Keratinocyte (primary cell): Measurements from ENCODE around the gene TSHZ2. TPM values are rescaled to one million over a fixed set of nuclear protein-coding genes. Genes with fewer than 3 reads are reported as not detected.
"Not testable (repeated sequence)": the region's sequence is repeated elsewhere in the genome, so short reads cannot be mapped to it uniquely, and the experiment has no call there.

Source experiments
- DNase-seq: peaks from one replicate; pipeline ENCODE4 v3.0.0-alpha.2; 2011; ENCODE audit warnings: low read depth, missing footprints, low spot score
- FAIRE-seq: peaks from 2 replicates; lab custom pipeline; 2011; peaks lifted over from hg19 to GRCh38; lab: Jason Lieb, UNC
- H2AFZ ChIP-seq: 2 replicates; pipeline ENCODE4 v1.6.0; 2012; ENCODE audit warnings: low read length, control low read depth, inconsistent platforms; ENCODE audit not compliant: control insufficient read depth
- H3K27ac ChIP-seq: 2 replicates; pipeline ENCODE4 v1.5.1; 2011; ENCODE audit warnings: low read length; ENCODE audit not compliant: control insufficient read depth, insufficient read depth
- H3K27me3 ChIP-seq: 3 replicates; pipeline ENCODE4 v1.6.0; 2011; ENCODE audit warnings: low read length; ENCODE audit not compliant: control insufficient read depth, insufficient read depth; ENCODE audit errors: extremely low read depth
- H3K36me3 ChIP-seq, 2 experiments: 2 replicates in 1 of 2; 3 replicates in 1 of 2; pipeline ENCODE4 v1.5.1; 2011; ENCODE audit warnings: low read length in 2 of 2, mild to moderate bottlenecking in 1 of 2; ENCODE audit not compliant: control insufficient read depth in 2 of 2, insufficient read depth in 2 of 2; ENCODE audit errors: extremely low read depth in 1 of 2
- H3K4me1 ChIP-seq: 3 replicates; pipeline ENCODE4 v1.5.1; 2011; ENCODE audit warnings: low read length; ENCODE audit not compliant: control insufficient read depth, insufficient read depth; ENCODE audit errors: extremely low read depth
- H3K4me2 ChIP-seq: 3 replicates; pipeline ENCODE4 v1.6.0; 2011; ENCODE audit warnings: low read depth, low read length; ENCODE audit not compliant: control insufficient read depth, insufficient read depth; ENCODE audit errors: extremely low read depth
- H3K4me3 ChIP-seq, 3 experiments: fragments of 200-600 bp in 1 of 3; sonication (generic) in 1 of 3; 2 replicates in 2 of 3; 3 replicates in 1 of 3; pipeline ENCODE4 v1.5.1; 2011 to 2016; ENCODE audit warnings: low read length in 3 of 3, mild to moderate bottlenecking in 3 of 3, control low read depth in 2 of 3, inconsistent platforms in 1 of 3, low read depth in 1 of 3, mixed read lengths in 1 of 3, mixed run types in 1 of 3, moderate library complexity in 1 of 3; ENCODE audit not compliant: control insufficient read depth in 2 of 3, insufficient read depth in 2 of 3; ENCODE audit errors: extremely low read depth in 1 of 3
- H3K79me2 ChIP-seq: 2 replicates; pipeline ENCODE4 v1.6.0; 2012; ENCODE audit warnings: low read length; ENCODE audit not compliant: control insufficient read depth, insufficient read depth
- H3K9ac ChIP-seq: 3 replicates; pipeline ENCODE4 v1.6.0; 2011; ENCODE audit warnings: low read length; ENCODE audit not compliant: control insufficient read depth, insufficient read depth; ENCODE audit errors: extremely low read depth
- H3K9me1 ChIP-seq: 3 replicates; pipeline ENCODE4 v1.6.0; 2011; ENCODE audit warnings: low read length; ENCODE audit not compliant: control insufficient read depth, insufficient read depth; ENCODE audit errors: extremely low read depth
- H3K9me3 ChIP-seq: 2 replicates; pipeline ENCODE4 v1.5.1; 2012; ENCODE audit warnings: low read depth, low read length; ENCODE audit not compliant: control insufficient read depth
- H4K20me1 ChIP-seq: 3 replicates; pipeline ENCODE4 v1.6.0; 2011; ENCODE audit warnings: low read length; ENCODE audit not compliant: control insufficient read depth, insufficient read depth; ENCODE audit errors: extremely low read depth
- CTCF ChIP-seq, 3 experiments: IDR thresholded peaks in 1 of 3; conservative IDR thresholded peaks in 1 of 3; optimal IDR thresholded peaks in 1 of 3; 2 replicates in 2 of 3; 3 replicates in 1 of 3; pipeline versions ENCODE3 to v1.5.1; 2011; ENCODE audit warnings: low read length in 3 of 3, mild to moderate bottlenecking in 3 of 3, moderate library complexity in 2 of 3, control low read depth in 1 of 3, inconsistent platforms in 1 of 3; ENCODE audit not compliant: insufficient read depth in 2 of 3; ENCODE audit errors: extremely low read depth in 1 of 3
- EZH2 ChIP-seq: IDR thresholded peaks from one replicate; pipeline ENCODE4 v1.6.1; 2012; ENCODE audit warnings: inconsistent platforms, mild to moderate bottlenecking, low read length, moderate library complexity
- dilution Hi-C: fragments of 300-500 bp; cut with MboI; formaldehyde crosslinking; loops from one replicate; pipeline ENCODE4 v1.7.0; 2020; ENCODE audit warnings: low sequenced_read_pairs; ENCODE audit not compliant: extremely low pct_ligation_motif_present
- polyA plus RNA-seq, 5 experiments: library from polyadenylated mRNA; depleted of rRNA in 3 of 5; stranded (reverse) in 3 of 5; stranded (forward) in 1 of 5; unstranded in 1 of 5; fragments of >200 nt; gene quantifications; 1 replicate in 1 of 5; 2 replicates in 3 of 5; 3 replicates in 1 of 5; pipeline versions ENCODE4 v1.2.1 to v1.2.3, GENCODE V29; 2011 to 2012; ENCODE audit warnings: missing spikeins in 2 of 5, low read depth in 1 of 5, low replicate concordance in 1 of 5

Gene TSHZ2
- polyA plus RNA-seq, 1 donor (not counting 4 experiments of a cell fraction or from before 2014, with no cell fraction given), result 1.1 TPM

DNA sequence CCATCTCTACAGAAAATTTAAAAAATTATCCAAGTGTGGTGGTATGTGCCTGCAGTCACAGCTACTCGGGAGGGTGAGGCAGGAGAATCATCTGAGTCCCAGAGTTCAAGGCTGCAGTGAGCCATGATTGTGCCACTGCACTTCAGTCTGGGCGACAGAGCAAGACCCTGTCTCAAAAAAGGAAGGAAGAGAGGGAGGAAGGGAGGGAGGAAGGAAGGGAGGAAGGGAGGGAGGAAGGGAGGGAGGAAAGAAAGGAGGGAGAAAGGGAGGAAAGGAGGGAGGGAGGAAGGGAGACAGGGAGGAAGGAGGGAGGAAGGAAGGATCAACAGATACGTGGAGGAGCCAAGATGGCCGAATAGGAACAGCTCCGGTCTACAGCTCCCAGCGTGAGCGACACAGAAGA lies 531.4 kb downstream of the TSHZ2 start:
- no peaks in the 10 kb centered on the region for H3K27me3 ChIP-seq
- H3K4me3 ChIP-seq, result peak overlapping the region in 1 of 3 experiments; percentile 3
- H3K4me2 ChIP-seq, result no peak overlapping the region
- dilution Hi-C loops, result no loop called here
- H3K36me3 ChIP-seq, result no peaks in the 10 kb centered on the region
- H3K9ac ChIP-seq, result no peak overlapping the region
- no peak for FAIRE-seq
- H3K9me3 ChIP-seq, result no peaks in the 10 kb centered on the region
- no peaks in the 10 kb centered on the region for H3K9me1 ChIP-seq
- no peak for TF ChIP-seq CTCF (optimal IDR thresholded peaks at IDR 0.05 in 1 of 3, IDR thresholded peaks at IDR 0.05 in 1 of 3, conservative IDR thresholded peaks at IDR 0.05 in 1 of 3; ENCODE audit: extremely low read depth in 1 of 3, insufficient read depth in 2 of 3, low read length in 3 of 3)
- TF ChIP-seq EZH2, result no peak
- no peak overlapping the region for H3K27ac ChIP-seq
- no peak overlapping the region for H2AFZ ChIP-seq
- no peaks in the 10 kb centered on the region for H3K79me2 ChIP-seq
- no peaks in the 10 kb centered on the region for H4K20me1 ChIP-seq
- no peak for DNase-seq
- H3K4me1 ChIP-seq, result no peaks in the 10 kb centered on the region

- H2AFZ ChIP-seq, dilution Hi-C loops, H3K9ac ChIP-seq, H3K27me3 ChIP-seq, H3K36me3 ChIP-seq, DNase-seq, H3K9me3 ChIP-seq, H3K79me2 ChIP-seq, H3K4me2 ChIP-seq, H3K27ac ChIP-seq, H3K4me3 ChIP-seq, H4K20me1 ChIP-seq, H3K4me1 ChIP-seq, H3K9me1 ChIP-seq, FAIRE-seq: not testable (repeated sequence)
These were observed 531.9 kb downstream of the TSHZ2 start for GRCh38 chr20:53504106-53504505.

DNA sequence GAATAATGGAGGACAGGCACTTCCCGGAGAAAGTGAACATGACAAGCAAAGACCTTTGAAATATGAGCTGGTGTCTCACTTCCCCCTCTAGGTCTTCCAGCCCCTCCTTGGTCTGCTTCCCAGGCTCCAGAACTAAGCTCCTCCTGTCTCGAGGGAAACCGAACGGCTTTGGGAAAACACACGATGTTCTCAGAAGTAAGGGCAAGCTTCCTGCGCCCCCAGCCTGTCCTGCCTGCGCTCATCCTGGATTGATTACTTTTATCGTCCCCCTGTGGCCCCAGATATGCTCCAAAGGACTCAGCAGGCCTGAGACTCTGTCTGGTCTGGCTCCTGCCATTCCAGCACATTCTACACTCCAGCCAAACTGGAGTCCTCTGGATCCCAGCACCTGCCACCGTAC lies 538.1 kb downstream of the TSHZ2 start:
- Histone ChIP-seq H3K4me2 (no peak overlapping the region), H3K9me3 (no peaks in the 10 kb centered on the region), H3K27me3 (no peaks in the 10 kb centered on the region), H2AFZ (no peak overlapping the region), H3K27ac (no peak overlapping the region), H3K79me2 (no peaks in the 10 kb centered on the region), H3K4me3 (no peak overlapping the region), H3K4me1 (no peaks in the 10 kb centered on the region), H3K9ac (no peak overlapping the region), H3K36me3 (no peaks in the 10 kb centered on the region), H4K20me1 (no peaks in the 10 kb centered on the region), H3K9me1 (no peaks in the 10 kb centered on the region)
- dilution Hi-C loops, result no loop called here
- TF ChIP-seq CTCF (optimal IDR thresholded peaks at IDR 0.05 in 1 of 3, IDR thresholded peaks at IDR 0.05 in 1 of 3, conservative IDR thresholded peaks at IDR 0.05 in 1 of 3; ENCODE audit: extremely low read depth in 1 of 3, insufficient read depth in 2 of 3, low read length in 3 of 3) (no peak), EZH2 (no peak)
- FAIRE-seq, result no peak
- no peak for DNase-seq
